ENCODE data around the gene EPHA2.

The EPHA2 gene

DNA sequence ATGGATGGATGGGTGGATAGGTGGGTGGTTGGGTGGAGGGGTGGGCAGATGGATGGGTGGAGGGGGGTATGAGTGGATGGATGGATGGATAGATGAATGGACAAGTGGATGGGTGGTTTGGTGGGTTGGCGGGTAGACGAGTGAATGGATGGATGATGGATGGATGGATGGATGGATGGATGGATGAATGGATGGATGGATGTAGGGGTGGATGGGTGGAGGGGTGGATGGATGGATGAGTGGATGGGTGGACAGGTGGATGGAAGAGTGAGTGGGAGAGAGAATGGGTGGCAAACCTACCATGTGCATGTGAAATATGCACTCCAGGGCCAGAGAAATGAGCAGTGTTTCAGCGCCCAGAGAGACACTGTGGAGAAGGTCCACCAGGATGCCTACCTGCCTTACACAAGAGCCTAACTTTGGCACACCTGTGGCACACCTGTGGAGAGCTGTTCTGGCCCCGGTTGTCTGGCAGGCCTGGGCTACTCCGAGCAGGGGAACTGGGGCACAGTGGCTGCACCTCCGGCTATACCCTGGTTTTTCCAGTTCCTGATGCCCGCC, 12.8 kb downstream of the EPHA2 start:
- H3K36me3 ChIP-seq (ENCODE audit: control insufficient read depth, insufficient read depth, low read length), result peaks cover 9% of the 10 kb centered on the region
- no peak overlapping the region for H3K9ac ChIP-seq (ENCODE audit: low read length)
- H3K9me3 ChIP-seq (ENCODE audit: control insufficient read depth, low read length), result no peaks in the 10 kb centered on the region
- peaks cover 88% of the 10 kb centered on the region for H3K4me1 ChIP-seq (ENCODE audit: control insufficient read depth, insufficient read depth, low read length)
- no peak overlapping the region for H3K4me3 ChIP-seq (ENCODE audit: low read length)
- no peaks in the 10 kb centered on the region for H3K27me3 ChIP-seq (ENCODE audit: control insufficient read depth, insufficient read depth, low read length)

GRCh38 chr1:16142383-16142995, 13.4 kb downstream of the EPHA2 start:
- Histone ChIP-seq H3K36me3 (ENCODE audit: control insufficient read depth, insufficient read depth, low read length) (peaks cover 14% of the 10 kb centered on the region), H3K4me1 (ENCODE audit: control insufficient read depth, insufficient read depth, low read length) (peaks cover 86% of the 10 kb centered on the region), H3K9me3 (ENCODE audit: control insufficient read depth, low read length) (no peaks in the 10 kb centered on the region), H3K27me3 (ENCODE audit: control insufficient read depth, insufficient read depth, low read length) (no peaks in the 10 kb centered on the region), H3K4me3 (ENCODE audit: low read length) (no peak overlapping the region), H3K9ac (ENCODE audit: low read length) (no peak overlapping the region)

DNA sequence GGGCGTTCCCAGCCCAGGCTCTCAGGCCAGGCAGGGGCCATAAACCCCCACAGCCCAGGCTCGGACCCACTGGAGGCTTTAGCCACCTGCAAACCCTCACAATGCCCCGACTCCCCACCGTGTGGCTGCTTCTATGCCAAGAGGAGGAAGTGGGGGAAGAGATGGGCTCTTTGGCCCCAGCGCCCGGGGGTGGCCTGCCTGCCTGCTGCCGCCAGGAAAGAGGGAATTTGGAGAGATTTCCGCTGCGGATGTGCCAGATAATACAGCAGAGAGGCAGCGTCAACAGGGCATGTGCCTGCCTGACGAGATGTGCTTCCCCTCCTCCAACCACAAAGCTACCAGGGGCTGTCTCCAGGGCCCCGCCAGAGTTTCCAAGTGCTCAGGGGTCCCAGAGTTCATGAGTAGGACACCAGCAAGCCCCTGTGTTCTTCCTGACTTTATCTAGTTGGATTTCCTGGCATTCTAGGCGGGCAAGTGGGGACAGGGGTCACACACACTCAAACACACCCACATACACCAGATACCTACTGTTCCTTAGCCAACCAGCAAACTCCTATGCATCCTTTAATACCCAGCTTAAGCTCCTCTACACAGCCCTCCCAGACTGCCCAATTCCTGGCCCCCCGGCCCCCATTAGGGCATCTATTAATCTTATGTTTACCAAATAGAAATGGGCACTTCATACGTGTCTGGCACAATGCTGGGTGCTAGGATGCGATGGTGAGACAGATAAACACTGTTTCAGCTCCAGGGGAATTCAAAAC, 14.1 kb downstream of the EPHA2 start:
- no peaks in the 10 kb centered on the region for H3K9me3 ChIP-seq (ENCODE audit: control insufficient read depth, low read length)
- peaks cover 79% of the 10 kb centered on the region for H3K4me1 ChIP-seq (ENCODE audit: control insufficient read depth, insufficient read depth, low read length)
- H3K9ac ChIP-seq (ENCODE audit: low read length), result no peak overlapping the region
- H3K27me3 ChIP-seq (ENCODE audit: control insufficient read depth, insufficient read depth, low read length), result no peaks in the 10 kb centered on the region
- no peak overlapping the region for H3K4me3 ChIP-seq (ENCODE audit: low read length)
- peaks cover 15% of the 10 kb centered on the region for H3K36me3 ChIP-seq (ENCODE audit: control insufficient read depth, insufficient read depth, low read length)

- Histone ChIP-seq H3K27me3 (ENCODE audit: control insufficient read depth, insufficient read depth, low read length) (no peaks in the 10 kb centered on the region), H3K4me3 (ENCODE audit: low read length) (no peak overlapping the region), H3K9me3 (ENCODE audit: control insufficient read depth, low read length) (no peaks in the 10 kb centered on the region), H3K9ac (ENCODE audit: low read length) (no peak overlapping the region), H3K4me1 (ENCODE audit: control insufficient read depth, insufficient read depth, low read length) (peaks cover 62% of the 10 kb centered on the region), H3K36me3 (ENCODE audit: control insufficient read depth, insufficient read depth, low read length) (peaks cover 15% of the 10 kb centered on the region)
Measured at GRCh38 chr1:16140068-16140596, 15.7 kb downstream of the EPHA2 start.

DNA sequence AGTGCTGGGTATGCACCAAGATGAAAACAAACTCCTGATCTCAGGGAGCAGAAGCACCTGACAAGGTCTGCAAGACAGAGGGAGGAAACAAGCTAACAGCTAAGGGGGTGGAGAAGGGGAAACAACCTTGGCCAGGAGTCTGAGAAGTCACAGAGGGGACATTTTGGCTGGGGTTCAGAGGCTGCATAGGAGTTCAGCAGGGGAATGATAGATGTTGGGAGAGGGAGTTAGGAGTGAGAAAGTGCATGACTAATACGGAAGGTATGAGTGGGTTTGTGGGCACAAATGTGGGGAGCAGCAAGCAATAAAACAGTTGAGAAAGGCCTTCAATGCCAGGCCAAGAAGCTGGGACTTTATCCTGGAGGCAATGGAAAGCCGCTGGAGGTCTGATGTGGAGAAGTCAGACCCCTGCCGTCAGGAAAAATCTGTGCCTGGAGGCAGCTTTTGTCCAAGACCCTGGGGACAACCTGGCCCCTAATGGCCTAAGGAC, 16.4 kb downstream of the EPHA2 start:
- H3K4me3 ChIP-seq (ENCODE audit: low read length), result no peak overlapping the region
- H3K9ac ChIP-seq (ENCODE audit: low read length), result no peak overlapping the region
- no peaks in the 10 kb centered on the region for H3K9me3 ChIP-seq (ENCODE audit: control insufficient read depth, low read length)
- peaks cover 19% of the 10 kb centered on the region for H3K36me3 ChIP-seq (ENCODE audit: control insufficient read depth, insufficient read depth, low read length)
- no peaks in the 10 kb centered on the region for H3K27me3 ChIP-seq (ENCODE audit: control insufficient read depth, insufficient read depth, low read length)
- H3K4me1 ChIP-seq (ENCODE audit: control insufficient read depth, insufficient read depth, low read length), result peaks cover 56% of the 10 kb centered on the region

DNA sequence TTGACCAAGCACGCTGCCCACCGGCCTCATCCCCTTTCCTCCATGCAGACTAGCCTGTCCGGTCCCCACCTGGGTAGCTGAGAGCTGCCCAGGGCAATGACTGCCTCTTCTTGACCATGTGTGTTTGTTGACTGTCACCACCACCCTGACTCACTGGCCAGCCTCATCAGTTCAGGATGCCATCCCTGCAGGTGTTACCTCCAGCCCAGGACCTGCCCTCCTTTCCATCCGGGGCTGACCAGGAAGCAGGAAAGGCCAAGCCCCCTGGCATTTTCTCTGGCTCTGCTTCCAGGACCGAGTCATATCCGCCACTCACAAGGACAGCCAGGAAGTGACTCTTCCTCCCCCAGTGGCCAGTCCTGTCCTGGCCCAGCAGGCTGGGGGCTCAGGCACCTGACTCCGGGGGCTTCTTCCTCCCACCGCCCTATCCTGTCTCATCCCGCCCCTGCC, 17.1 kb downstream of the EPHA2 start:
- Histone ChIP-seq H3K9me3 (ENCODE audit: control insufficient read depth, low read length) (no peaks in the 10 kb centered on the region), H3K9ac (ENCODE audit: low read length) (peak overlapping the region; percentile 28), H3K27me3 (ENCODE audit: control insufficient read depth, insufficient read depth, low read length) (no peaks in the 10 kb centered on the region), H3K4me3 (ENCODE audit: low read length) (no peak overlapping the region), H3K36me3 (ENCODE audit: control insufficient read depth, insufficient read depth, low read length) (peaks cover 23% of the 10 kb centered on the region), H3K4me1 (ENCODE audit: control insufficient read depth, insufficient read depth, low read length) (peaks cover 49% of the 10 kb centered on the region)

- H3K4me3 ChIP-seq (ENCODE audit: low read length), result no peak overlapping the region
- H3K4me1 ChIP-seq (ENCODE audit: control insufficient read depth, insufficient read depth, low read length), result peaks cover 42% of the 10 kb centered on the region
- H3K27me3 ChIP-seq (ENCODE audit: control insufficient read depth, insufficient read depth, low read length), result no peaks in the 10 kb centered on the region
- H3K9me3 ChIP-seq (ENCODE audit: control insufficient read depth, low read length), result no peaks in the 10 kb centered on the region
- H3K9ac ChIP-seq (ENCODE audit: low read length), result no peak overlapping the region
- peaks cover 23% of the 10 kb centered on the region for H3K36me3 ChIP-seq (ENCODE audit: control insufficient read depth, insufficient read depth, low read length)
Measured at GRCh38 chr1:16137890-16138467, 17.9 kb downstream of the EPHA2 start.

DNA sequence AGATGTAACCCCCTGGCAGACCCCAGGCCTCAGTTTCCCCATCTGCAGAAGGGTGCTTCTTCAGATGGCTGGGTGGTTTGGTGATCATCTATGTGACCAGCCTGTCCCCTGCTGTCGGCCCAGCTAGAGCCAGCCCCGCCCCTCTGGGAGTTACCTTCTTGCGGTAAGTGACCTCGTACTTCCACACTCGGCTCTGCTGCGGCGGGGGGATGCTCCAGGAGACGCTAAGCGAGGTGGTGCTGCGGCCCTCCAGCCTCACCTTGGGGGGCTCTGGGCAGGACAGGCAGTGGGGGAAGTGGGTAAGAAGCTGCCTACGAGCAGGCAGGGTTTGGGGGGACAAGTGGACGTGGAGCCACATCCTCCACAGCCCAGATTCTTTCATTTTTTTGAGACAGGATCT, 20.4 kb downstream of the EPHA2 start:
- Histone ChIP-seq H3K36me3 (ENCODE audit: control insufficient read depth, insufficient read depth, low read length) (peaks cover 31% of the 10 kb centered on the region), H3K4me1 (ENCODE audit: control insufficient read depth, insufficient read depth, low read length) (peaks cover 19% of the 10 kb centered on the region), H3K27me3 (ENCODE audit: control insufficient read depth, insufficient read depth, low read length) (no peaks in the 10 kb centered on the region)

GRCh38 chr1:16134906-16135305, 21.0 kb downstream of the EPHA2 start:
- Histone ChIP-seq H3K27me3 (ENCODE audit: control insufficient read depth, insufficient read depth, low read length) (no peaks in the 10 kb centered on the region), H3K4me3 (ENCODE audit: low read length) (no peak overlapping the region), H3K36me3 (ENCODE audit: control insufficient read depth, insufficient read depth, low read length) (peaks cover 30% of the 10 kb centered on the region), H3K9ac (ENCODE audit: low read length) (no peak overlapping the region), H3K4me1 (ENCODE audit: control insufficient read depth, insufficient read depth, low read length) (peaks cover 14% of the 10 kb centered on the region), H3K9me3 (ENCODE audit: control insufficient read depth, low read length) (no peaks in the 10 kb centered on the region)

More for the DNA sequence above, 20.4 kb downstream of the EPHA2 start:
- Histone ChIP-seq H3K9me3 (ENCODE audit: control insufficient read depth, low read length) (no peaks in the 10 kb centered on the region), H3K4me3 (ENCODE audit: low read length) (no peak overlapping the region), H3K9ac (ENCODE audit: low read length) (no peak overlapping the region)

- Histone ChIP-seq H3K4me1 (ENCODE audit: control insufficient read depth, insufficient read depth, low read length) (peaks cover 7% of the 10 kb centered on the region), H3K9ac (ENCODE audit: low read length) (no peak overlapping the region), H3K36me3 (ENCODE audit: control insufficient read depth, insufficient read depth, low read length) (peaks cover 28% of the 10 kb centered on the region), H3K9me3 (ENCODE audit: control insufficient read depth, low read length) (no peaks in the 10 kb centered on the region), H3K27me3 (ENCODE audit: control insufficient read depth, insufficient read depth, low read length) (no peaks in the 10 kb centered on the region), H3K4me3 (ENCODE audit: low read length) (no peak overlapping the region)
Measured at GRCh38 chr1:16134066-16134801, 21.6 kb downstream of the EPHA2 start.

All from mucosa of stomach (tissue), 1 donor.